ENCODE measurements around the gene SYPL2.
A peak's percentile ranks its signal among the peaks of the same experiment; 100 is the strongest.
"Not testable (repeated sequence)": the region's sequence is repeated elsewhere in the genome, so short reads cannot be mapped to it uniquely, and the experiment has no call there.

Gene SYPL2

DNA sequence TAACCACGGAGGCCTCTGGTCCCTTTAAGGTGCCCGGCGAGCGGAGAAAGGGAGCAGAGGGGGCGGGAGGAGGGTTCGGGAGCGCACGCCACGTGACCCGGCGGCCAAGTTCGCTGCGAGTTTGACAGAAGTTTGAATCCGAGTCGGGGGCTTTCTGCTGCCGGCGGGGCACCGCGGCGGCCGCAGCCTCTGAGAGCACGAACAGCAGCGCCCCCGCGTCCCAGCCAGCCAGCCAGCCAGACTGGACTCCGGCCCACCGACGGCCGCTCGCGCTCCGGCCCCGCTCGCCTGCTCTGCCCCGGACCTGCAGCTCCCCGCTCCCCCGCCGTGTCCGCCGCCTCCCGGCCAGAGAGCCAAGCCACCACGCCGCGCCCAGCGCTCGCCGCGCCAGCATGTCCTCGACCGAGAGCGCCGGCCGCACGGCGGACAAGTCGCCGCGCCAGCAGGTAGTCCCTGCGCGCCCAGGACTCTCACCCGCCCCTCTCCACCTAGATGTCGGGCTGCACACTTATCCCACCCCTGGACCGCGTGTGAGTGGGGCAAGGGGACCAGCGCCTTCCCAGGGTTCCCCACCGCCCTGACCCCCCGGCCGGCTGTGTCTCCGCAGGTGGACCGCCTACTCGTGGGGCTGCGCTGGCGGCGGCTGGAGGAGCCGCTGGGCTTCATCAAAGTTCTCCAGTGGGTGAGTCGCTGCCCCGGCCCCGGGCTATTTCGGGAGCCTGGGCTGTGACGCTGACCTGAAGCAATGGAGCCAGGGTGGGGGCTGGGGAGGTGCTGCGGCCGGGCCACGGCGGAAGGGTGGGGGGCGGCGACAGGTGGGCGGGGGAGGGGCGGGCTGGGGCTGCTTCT is at the start of gene SYPL2:
Gene SYPL2, plus strand, starts transcription at position 95 of the 849 bp plus-strand sequence. Its CDS starts 298 bp downstream, at position 393.
- DNase-seq (ENCODE audit: low spot score) (no peak), FAIRE-seq (no peak)

DNA sequence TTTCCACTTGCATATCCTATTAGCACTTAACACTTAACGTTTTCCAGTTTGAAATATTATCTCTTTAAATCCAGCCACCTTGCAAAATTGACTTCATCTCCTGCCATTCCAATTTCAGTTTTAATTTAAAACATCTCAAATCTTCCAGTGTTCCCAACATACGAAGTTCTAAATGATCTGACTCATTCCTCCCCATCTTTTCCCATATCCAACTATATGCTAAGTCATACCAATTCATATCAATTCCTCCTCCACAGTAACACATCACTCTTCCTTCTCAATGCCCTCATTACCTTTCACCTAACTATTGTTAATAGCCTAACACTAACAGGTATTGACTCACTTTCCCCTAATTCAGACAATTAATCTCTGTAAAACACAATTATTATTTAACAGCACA is 42.8 kb upstream of the SYPL2 start:
- FAIRE-seq, result no peak
- no peak for DNase-seq (ENCODE audit: low spot score)

DNA sequence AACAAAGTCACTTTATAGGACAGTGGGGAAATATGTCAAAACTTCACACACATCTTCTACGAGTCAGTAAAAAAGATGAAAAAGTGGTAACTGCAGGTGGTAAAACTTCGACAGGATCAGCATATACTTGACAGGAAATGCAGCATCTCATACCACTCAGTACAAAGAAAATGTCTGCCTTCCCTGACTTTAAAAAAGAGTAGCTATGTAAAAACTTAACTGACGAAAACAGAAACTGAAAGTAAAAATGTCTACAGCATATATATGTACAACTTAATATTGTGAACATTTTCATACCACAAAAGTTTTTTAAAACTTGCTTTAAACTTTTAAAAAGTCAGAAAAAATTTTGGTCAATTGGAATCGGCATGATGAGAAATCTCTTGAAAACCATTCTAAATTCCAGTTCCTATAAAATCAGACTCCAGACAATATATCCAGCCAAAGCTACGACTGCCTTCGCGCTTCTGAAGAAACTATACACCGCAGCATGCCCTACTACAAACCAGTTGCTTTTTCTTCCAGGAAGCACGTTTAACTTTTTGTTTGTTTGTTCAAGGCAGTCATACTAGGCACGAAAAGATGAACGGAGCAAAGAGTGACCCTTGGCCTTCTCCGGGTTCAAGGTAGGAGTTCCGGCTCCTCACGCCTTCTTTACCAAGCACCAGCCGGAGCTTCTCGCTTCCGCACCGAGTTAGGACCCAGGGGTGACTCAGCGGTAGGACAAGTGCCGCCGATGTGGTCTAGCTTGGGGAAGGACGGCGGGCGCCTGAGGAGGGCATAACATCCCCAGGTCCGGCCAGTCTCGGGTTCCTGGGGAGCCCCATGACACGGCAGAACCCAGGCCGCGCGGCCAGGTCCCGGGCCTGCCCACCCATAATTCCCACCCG is 40.7 kb upstream of the SYPL2 start:
- DNase-seq (ENCODE audit: low spot score) (peak; percentile 58), FAIRE-seq (no peak)

DNA sequence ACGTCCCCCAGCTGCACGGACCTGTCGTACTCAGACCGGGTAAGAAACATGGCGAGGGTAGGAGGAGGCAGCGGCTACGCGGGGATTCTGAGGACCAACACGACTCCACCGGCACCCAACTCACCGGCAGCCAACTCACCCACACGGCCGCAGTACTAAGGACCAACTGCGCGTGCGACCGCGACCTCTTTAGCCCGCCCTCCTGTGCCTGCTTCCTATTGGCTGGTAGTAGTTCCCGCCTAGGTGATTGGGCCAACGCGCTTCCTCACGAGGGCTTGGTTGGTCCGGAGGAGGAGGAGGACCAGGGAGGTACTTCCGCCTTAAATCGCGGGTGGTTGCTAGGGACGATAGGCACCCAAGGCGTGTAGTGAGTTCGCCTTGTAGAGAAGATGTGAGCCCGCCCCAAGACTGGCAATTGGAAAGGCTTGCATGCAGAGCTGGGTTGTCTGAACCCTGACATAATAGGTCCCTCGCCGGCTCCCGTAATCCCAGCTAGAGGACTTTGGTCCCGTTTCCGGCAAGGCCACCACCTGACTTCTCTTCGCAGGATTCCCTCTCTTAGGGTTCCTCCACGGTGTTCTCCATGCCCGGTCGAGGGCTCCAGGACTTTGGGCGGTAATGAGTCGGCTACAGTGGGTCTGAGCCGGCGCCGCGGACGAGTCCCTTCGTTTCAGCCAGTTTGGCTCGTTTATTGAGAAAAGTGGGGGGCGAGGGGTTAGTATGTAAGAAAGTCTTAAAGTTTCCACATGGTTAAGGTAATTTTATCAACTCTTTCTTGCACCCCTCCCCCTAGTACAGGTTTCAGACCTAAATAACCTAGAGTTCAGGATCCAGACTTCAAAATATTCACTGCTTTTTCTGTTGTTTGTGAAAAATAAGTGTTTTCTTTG is 39.8 kb upstream of the SYPL2 start, which contains the start of gene PSMA5:
Gene PSMA5, minus strand, starts transcription at position 168 of the 890 bp plus-strand sequence. Its CDS starts 118 bp downstream, at position 50.
- peak; percentile 88 for FAIRE-seq
- DNase-seq (ENCODE audit: low spot score), result peak; percentile 99

- no peak for FAIRE-seq
- no peak for DNase-seq (ENCODE audit: low spot score)
Measured at GRCh38 chr1:109427171-109427467, 39.2 kb upstream of the SYPL2 start.

DNA sequence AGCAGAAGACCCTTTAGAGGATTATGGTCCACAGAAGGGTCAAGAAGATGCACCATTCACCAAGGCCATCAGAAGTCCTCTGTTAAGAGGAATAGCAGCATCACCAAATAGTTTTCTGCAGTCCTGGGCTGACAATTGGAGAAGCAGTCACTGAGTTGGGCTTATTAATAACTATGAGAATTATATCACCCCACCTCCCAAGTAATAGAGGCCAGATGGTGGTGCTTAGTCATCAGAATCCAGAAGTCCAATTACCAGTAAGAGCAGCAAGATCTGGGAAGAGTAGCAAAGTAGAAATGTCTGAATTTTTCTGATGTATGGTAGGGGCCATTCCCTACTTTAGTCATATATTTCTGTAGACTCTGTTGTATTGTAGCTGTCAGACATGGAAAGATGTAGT is 34.0 kb upstream of the SYPL2 start:
- FAIRE-seq, result no peak

GRCh38 chr1:109433322-109433721 is 33.0 kb upstream of the SYPL2 start:
- FAIRE-seq (no peak), DNase-seq (ENCODE audit: low spot score) (no peak)

More for the DNA sequence above, 34.0 kb upstream of the SYPL2 start:
- no peak for DNase-seq (ENCODE audit: low spot score)

DNA sequence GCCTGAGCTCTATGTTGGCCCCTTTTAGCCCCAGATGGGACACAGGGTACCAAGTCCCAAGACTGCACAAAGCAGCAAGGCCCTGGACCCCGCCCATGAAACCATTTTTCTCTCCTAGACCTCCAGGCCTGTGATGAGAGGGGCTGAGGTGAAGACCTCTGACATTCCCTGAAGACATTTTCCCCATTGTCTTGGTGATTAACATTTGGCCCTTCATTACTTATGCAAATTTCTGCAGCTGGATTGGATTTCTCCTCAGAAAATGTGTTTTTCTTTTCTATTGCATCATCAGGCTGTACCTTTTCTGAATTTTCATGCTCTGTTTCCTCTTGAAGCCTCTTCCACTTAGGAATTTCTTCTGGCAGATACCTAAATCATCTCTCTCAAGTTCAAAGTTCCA is 31.9 kb upstream of the SYPL2 start:
- no peak for FAIRE-seq

DNA sequence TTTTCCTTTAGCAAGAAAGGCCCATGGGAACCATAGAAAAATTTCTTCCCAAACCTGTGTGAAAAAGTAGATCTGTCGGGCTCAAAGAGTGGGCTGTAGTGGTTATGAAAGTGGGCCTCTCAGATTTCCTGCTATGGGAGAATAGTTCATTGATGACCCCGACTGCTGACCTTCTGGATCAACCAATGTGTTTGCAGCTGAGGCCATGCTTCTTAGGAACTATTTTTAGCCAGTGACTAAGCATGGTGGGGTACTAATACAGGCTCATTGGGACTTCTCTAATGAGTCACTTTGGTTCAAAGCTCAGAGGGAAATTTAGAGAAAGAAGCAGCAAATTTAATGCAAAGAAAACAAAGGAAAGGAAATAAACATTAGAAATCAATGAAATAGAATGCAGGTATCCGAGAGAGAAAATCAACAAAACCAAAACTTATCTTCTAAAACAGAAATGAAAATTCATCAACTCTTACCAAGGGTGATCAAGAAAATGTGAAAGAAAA is 27.5 kb upstream of the SYPL2 start:
- FAIRE-seq (peak; percentile 68), DNase-seq (ENCODE audit: low spot score) (peak; percentile 66)

More for the DNA sequence above, 31.9 kb upstream of the SYPL2 start:
- no peak for DNase-seq (ENCODE audit: low spot score)

- no peak for FAIRE-seq
Measured at GRCh38 chr1:109441069-109441468, 25.3 kb upstream of the SYPL2 start.

DNA sequence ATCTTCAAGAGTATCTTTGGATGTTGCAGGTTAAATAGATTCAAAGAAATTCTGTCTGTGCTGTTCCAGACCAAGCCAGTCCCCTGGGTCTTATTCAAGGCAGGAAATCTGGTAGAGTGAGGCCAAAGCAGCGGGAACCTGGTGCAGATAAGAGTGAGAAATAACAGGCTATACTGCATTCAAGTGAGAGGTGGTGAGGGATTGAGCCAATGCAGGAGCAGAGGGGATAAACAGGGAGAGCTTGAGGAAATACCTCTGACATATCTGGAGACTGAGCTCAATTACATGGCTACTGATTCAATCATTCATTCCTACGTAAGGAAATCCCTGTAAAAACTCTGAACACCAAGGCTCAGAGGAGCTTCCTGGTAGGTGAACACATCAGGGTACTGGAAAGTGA is 22.9 kb upstream of the SYPL2 start:
- FAIRE-seq (no peak), DNase-seq (ENCODE audit: low spot score) (no peak)

More at GRCh38 chr1:109441069-109441468, 25.3 kb upstream of the SYPL2 start:
- DNase-seq (ENCODE audit: low spot score), result no peak

DNA sequence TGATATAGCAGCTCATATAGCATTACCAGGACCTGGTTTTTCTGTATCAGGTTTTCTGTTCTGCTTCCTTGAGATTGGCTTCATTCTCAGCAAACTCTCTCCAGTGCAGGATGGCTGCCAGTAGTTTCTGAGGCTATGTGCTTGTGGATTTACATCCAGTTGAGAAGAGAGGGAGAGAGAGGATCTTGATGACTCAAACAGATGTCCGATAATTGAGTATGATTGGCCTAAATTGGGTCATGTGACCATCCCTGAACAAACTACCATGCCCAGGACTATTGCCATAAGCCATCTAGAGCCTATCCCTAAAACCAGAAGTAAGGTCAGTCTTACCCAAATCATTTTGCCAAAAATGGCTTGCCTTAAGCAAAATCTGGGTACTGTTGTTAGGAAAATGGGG is 22.0 kb upstream of the SYPL2 start:
- DNase-seq (ENCODE audit: low spot score) (no peak), FAIRE-seq (no peak)

- FAIRE-seq; DNase-seq (ENCODE audit: low spot score): not testable (repeated sequence)
Measured at GRCh38 chr1:109445949-109446695, 20.2 kb upstream of the SYPL2 start.

GRCh38 chr1:109447524-109447923 is 18.8 kb upstream of the SYPL2 start:
- FAIRE-seq, result no peak
- DNase-seq (ENCODE audit: low spot score), result no peak

- FAIRE-seq (no peak), DNase-seq (ENCODE audit: low spot score) (no peak)
Measured at GRCh38 chr1:109454497-109455133, 11.7 kb upstream of the SYPL2 start.

DNA sequence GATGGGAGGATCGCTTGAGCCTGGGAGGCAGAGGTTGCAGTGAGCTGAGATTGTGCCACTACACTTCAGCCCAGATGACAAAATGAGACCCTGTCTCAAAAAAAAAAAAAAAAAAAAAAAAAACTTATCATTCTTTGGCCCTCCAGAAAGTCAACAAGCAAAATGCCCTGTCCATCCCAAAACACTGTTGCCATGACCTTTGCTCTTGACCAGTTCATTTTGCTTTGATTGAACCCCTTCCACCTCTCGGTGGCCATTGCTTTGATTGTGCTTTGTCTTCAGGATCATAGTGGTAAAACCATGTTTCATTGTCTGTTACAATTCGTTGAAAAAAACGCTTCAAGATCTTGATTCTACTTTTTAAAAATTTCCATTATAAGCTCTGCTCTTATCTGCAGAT is 8.5 kb upstream of the SYPL2 start:
- no peak for FAIRE-seq
- DNase-seq (ENCODE audit: low spot score), result no peak

- DNase-seq (ENCODE audit: low spot score), result no peak
- no peak for FAIRE-seq
Measured at GRCh38 chr1:109466125-109466451, 258 bp upstream of the SYPL2 start.

GRCh38 chr1:109467301-109467777 is 993 bp downstream of the SYPL2 start:
- DNase-seq (ENCODE audit: low spot score), result no peak
- no peak for FAIRE-seq

DNA sequence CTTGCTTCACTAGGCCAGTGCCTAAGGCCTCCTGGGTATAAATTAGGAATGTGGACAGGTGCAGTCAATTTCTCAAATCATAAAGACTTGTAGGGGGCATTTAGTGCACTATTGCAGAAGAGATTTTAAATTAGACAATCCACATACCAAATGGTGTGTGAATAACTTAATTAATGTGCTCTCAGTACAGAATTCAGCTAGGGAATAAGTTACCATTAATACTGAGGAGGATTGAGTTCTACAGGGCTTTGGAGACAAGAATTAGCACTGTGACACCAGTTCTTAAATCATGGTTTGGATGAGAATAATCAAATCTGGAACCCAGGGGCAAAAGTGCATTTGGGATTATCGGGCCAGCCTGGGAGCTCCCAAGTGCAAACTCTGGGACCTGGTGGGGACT is 1.7 kb downstream of the SYPL2 start:
- FAIRE-seq, result no peak
- no peak for DNase-seq (ENCODE audit: low spot score)

DNA sequence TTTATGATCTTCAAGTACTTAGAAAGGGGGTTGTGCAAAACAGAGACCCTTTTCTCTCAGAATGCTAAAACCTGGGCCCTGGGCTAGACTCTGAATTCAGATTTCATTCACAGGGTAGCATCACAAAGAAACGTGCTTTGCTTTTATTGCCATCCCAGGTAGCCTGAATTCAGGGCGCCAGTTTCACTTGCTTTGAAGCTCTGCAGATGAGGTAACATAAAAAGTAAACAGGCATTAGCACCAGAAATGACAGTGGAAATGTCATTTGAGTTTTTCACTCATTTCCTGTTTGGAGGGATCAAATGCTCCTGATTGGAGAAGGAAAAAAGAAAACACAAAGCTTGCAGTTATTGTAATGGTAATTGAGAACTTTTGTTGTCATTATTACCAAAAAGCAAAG is 2.6 kb downstream of the SYPL2 start:
- no peak for FAIRE-seq
- DNase-seq (ENCODE audit: low spot score), result no peak
